ELR (cell line): ENCODE results near the gene PRPF19.
"Not testable (repeated sequence)": the region's sequence is repeated elsewhere in the genome, so short reads cannot be mapped to it uniquely, and the experiment has no call there.

Source experiments
- DNase-seq: peaks from one replicate; pipeline ENCODE4 v3.0.0-alpha.2; 2015; ENCODE audit warnings: low read depth

Gene PRPF19

DNA sequence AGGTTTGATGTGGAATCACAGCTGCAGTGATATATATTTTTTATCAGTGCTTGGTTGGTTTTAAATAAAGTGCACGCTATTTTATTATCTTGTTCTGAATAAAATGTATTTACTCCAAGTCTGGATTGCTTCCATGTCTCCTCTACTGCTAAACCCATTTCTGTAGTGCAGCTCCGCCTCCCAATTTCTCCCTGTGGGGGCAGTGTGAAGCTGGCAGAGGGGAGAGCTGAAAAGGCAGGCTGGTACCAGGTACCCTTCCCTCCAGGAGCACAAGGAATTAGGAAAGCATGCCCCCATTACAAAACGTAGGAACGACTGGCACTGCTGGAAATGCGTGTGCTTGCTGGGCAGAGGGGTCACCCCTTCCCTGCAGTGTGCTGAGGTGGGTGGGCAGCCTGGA is 16.9 kb upstream of the PRPF19 start:
- no peak for DNase-seq

DNA sequence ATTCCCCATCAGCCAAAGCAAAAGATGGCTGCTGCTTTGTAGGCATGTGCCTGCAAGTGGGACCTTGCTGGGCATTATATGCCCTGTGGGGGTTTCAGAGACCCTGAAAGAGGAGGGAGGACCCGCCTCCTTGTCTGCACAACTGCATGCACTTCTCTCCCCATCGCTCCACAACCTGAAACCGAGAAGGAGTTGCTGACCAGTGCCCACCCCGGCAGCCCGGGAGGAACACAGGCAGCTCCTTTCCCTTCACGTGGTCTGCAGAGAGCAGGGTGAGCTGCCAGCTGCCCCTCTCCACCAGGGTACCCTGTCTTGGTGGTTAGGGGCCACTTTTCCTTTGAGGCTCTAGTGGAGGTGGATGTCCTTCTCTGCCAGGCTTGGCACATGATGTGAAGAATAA is 16.5 kb upstream of the PRPF19 start:
- DNase-seq = no peak

DNA sequence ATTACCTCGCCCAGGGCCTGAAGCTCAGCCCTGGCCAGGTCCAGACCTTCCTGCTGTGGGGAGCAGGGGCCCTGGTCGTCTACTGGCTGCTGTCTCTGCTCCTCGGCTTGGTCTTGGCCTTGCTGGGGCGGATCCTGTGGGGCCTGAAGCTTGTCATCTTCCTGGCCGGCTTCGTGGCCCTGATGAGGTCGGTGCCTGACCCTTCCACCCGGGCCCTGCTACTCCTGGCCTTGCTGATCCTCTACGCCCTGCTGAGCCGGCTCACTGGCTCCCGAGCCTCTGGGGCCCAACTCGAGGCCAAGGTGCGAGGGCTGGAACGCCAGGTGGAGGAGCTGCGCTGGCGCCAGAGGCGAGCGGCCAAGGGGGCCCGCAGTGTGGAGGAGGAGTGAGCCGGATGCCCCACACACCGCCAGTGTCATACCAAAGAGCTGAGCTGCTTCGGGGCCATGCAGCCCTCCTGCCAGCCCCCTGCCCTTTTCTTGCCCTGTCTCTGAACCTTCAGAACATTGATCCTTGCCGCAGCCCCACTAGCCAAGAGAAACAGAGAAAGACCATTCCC is 15.5 kb upstream of the PRPF19 start:
- no peak for DNase-seq

- no peak for DNase-seq
Measured at GRCh38 chr11:60921259-60921658, 14.9 kb upstream of the PRPF19 start.

DNA sequence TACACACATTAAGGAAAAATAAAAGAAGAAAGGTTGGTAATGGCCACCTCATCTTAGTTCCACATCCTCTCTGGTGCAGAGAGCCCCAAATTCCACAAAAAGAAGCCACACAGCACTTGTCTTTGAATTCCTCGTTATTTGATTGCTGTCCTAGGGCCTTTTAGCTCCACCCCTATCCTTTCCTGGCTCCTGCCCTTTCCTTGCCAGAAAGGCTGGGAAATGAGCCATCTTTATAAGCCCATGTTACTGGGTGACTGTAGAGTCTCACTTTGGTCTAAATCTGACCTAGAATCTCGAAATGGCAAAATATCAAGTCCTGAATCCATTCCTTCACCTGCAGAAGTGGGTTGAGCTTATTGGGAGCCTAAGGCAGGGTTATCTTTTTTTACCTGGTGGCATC is 13.6 kb upstream of the PRPF19 start:
- no peak for DNase-seq

GRCh38 chr11:60919320-60919719 is 12.9 kb upstream of the PRPF19 start:
- peak; percentile 14 for DNase-seq

- peak; percentile 75 for DNase-seq
Measured at GRCh38 chr11:60918939-60919265, 12.5 kb upstream of the PRPF19 start.

GRCh38 chr11:60918251-60918938 is 12.0 kb upstream of the PRPF19 start:
- DNase-seq = no peak

- DNase-seq = no peak
Measured at GRCh38 chr11:60917267-60917666, 10.9 kb upstream of the PRPF19 start.

DNA sequence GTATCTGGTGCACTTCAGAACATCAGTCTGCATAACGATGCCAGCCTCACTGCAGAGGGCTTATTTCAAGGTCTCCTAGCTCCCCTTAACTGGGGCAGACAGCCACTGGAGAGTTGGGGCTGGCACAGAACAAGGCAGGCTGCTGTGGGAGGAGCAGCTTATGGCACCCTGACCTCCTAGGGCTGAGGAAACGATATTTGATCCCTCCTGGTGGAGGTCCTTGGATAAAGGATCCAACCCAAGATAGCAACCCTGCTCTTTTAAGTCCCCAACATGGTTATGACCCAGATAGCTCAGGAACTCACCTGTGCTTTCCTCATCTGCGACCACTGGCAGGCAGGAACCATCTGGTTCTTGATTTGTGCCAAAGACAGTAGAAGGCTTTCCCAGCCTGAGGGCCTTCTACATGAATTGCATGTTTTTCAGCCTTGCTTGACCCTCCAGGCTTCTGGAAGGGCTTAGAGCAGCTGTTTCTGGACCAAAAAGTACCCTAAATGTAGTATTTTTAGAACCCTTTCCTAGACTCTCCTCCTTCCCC is 10.4 kb upstream of the PRPF19 start:
- DNase-seq = no peak

- DNase-seq = peak; percentile 83
Measured at GRCh38 chr11:60915248-60915914, 9.0 kb upstream of the PRPF19 start.

- DNase-seq = peak; percentile 63
Measured at GRCh38 chr11:60914633-60915247, 8.4 kb upstream of the PRPF19 start.

GRCh38 chr11:60913793-60914632 is 7.6 kb upstream of the PRPF19 start, which contains the start of gene TMEM109:
Gene TMEM109, plus strand, starts transcription at chr11:60914158. Its CDS starts 5,536 bp downstream, at chr11:60919694.
- peak; percentile 91 for DNase-seq

- no peak for DNase-seq
Measured at GRCh38 chr11:60912851-60913528, 6.6 kb upstream of the PRPF19 start.

DNA sequence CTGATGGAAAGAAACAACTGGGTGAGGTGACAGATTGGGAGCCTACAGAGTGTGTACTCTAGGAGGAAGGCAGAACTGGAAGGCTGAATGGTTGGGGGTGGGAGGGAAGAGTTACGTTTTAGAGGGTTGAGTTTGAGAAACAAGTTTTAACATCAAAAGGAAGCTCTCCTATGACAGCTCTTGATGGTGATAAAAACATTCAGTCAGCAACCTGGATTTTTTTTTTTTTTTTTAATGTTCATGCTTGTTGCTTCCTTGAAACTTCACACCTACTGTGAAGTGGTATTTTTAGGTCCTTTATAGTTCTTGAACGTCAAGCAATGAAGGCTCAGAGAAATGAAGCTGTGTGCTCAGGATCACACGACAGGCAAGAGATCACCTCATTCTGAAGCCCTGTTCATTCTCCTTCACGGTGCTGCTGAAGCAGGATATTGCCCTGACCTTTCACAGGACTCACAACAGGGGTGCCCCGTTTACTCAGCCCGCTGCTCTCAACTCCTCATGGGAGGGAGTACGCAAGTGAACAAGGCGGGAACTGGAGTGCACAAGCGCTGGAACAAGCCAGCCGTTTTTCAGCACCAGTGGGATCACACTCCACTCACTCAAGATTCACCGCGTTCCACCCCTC is 6.0 kb upstream of the PRPF19 start:
- DNase-seq = no peak

DNA sequence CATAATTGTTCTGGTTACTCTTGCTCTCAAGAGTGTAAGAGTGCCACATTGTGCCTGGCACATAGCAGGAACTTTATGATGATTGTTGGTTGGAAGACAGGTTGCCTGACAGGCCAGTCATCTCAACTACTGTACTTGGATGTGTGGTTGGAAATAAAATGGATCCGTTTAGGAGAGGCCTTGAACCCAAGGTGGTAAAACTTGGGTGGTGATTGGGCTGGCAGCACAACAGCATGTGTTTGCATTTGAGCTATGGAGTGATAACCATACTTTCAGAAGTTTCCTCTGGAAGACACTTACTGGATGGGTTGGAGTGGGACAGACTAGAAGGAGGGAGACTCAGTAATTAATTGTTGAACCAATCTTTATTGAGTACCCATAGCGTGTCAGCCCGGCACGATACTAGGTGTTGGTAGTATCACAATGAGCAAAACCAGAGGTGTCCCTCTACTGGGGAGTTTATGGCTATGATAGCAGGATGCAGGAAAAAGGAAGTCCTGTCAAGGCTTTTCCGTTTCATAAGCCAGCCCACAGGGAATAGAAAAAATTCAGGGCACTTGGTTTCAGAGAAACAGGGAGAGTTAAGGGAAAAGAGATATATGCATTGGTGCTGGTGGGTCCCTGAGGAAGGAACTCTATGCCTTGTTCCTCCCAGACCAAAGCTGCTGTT is 4.5 kb upstream of the PRPF19 start:
- peak; percentile 31 for DNase-seq

GRCh38 chr11:60910281-60910687 is 3.9 kb upstream of the PRPF19 start:
- DNase-seq = no peak

GRCh38 chr11:60909680-60910280 is 3.4 kb upstream of the PRPF19 start:
- DNase-seq = not testable (repeated sequence)

- DNase-seq = no peak
Measured at GRCh38 chr11:60908803-60909202, 2.4 kb upstream of the PRPF19 start.
